ENCODE results near the gene KAT7. TPM values are rescaled to one million over a fixed set of nuclear protein-coding genes. Genes with fewer than 3 reads are reported as not detected.

The KAT7 gene
- total and polyA plus RNA-seq, 2 of the 8 experiments (the other 6 are each of a cell fraction or from before 2014, with no cell fraction given), result 90.9 to 139 TPM

DNA sequence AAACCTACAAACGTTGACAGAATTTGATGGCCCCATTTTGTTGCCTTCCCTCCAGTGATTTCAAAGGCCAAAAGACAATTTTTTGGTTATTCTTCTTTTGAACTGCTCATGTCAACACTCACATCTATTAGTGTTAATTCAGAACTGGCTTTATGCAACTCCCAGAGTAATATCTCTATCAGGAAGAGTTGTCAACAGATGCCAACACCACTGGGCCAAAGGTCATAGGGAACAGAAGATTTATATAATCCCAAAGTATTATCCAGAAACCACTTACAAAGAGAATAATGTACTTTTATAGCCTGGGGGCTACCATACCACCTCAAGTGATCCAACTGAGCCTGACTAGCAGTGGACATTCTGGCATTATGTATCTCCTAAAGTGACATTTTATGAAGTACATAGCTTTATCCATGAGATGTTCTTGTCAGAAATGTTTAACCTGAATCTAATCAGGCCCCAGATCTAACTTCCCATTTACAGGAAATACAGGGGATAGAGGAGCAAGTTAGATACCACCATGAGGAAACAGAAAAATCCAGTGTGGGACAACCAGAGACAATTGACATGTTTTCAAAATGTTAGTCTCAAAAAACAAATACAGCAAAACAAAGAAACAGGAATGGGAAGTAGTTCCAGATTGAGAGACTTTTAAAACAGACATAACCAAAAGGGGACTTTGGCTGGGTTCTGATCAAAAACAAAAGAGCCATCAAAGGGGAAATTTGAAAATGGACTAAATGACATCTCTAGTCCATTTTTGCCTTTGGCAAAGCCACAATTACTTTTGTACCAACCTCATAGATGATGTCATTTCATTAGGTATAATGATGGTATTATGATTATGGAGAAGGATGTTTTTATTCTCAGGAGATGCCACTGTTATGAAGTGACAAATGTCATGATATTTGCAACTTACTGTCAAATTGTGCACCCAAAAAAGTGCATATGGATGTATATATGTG, 43.0 kb upstream of the KAT7 start:
- Histone ChIP-seq H3K9ac (replicated peaks in 1 of 4; ENCODE audit: extremely low read depth in 1 of 4, low read depth in 3 of 4, low read length in 3 of 4) (no peak overlapping the region), H2BK120ac (replicated peaks; ENCODE audit: low read depth, low read length) (no peak overlapping the region), H2AK5ac (ENCODE audit: low read depth, low read length) (no peak overlapping the region), H3K4me1 (replicated peaks in 1 of 4; ENCODE audit: control insufficient read depth in 3 of 4, insufficient read depth in 4 of 4, low read length in 3 of 4) (peaks cover 0 to 2% (median 0%) of the 10 kb centered on the region in 4 experiments; a peak in 1 of 7 replicates), H4K8ac (ENCODE audit: extremely low read depth, insufficient read depth, low read length) (no peak overlapping the region), H3K14ac (ENCODE audit: insufficient read length) (no peak overlapping the region), H3K79me2 (ENCODE audit: control insufficient read depth in 1 of 2, insufficient read depth in 2 of 2, low read length in 2 of 2) (peaks cover 0 to 36% of the 10 kb centered on the region in 2 experiments; a peak in 3 of 4 replicates), H3K4me3 (ENCODE audit: extremely low read depth in 1 of 4, insufficient read depth in 2 of 4, low read depth in 3 of 4, low read length in 4 of 4) (no peak overlapping the region), H3K56ac (replicated peaks; ENCODE audit: insufficient read length, low read depth, low read length) (no peak overlapping the region), H4K20me1 (replicated peaks in 1 of 2; ENCODE audit: control insufficient read depth in 1 of 2, insufficient read depth in 2 of 2, low read length in 2 of 2) (peaks cover 2 to 12% of the 10 kb centered on the region in 2 experiments), H2BK12ac (ENCODE audit: low read depth, low read length) (no peak overlapping the region), H3K18ac (ENCODE audit: extremely low read depth, low read length) (no peak overlapping the region), H3K27ac (ENCODE audit: low read depth, low read length) (no peak overlapping the region), H3K79me1 (ENCODE audit: low read depth, low read length) (peaks cover 2% of the 10 kb centered on the region; the same call in 1 of the 2 replicates), H2BK20ac (ENCODE audit: low read length) (no peak overlapping the region), H3K36me3 (ENCODE audit: control insufficient read depth in 2 of 4, insufficient read depth in 4 of 4, low read length in 3 of 4) (peaks cover 0 to 4% (median 0%) of the 10 kb centered on the region in 4 experiments; a peak in 3 of 8 replicates), H3K23me2 (ENCODE audit: low read depth, low read length) (no peaks in the 10 kb centered on the region), H3K27me3 (replicated peaks in 1 of 4; ENCODE audit: control insufficient read depth in 3 of 4, extremely low read depth in 1 of 4, insufficient read depth in 3 of 4, low read length in 3 of 4) (no peaks in the 10 kb centered on the region), H4K5ac (ENCODE audit: insufficient read length, low read depth, low read length) (no peak overlapping the region), H2AFZ (ENCODE audit: low read length) (no peak overlapping the region), H3K9me3 (ENCODE audit: insufficient read depth in 2 of 2, low read depth in 1 of 2, low read length in 1 of 2) (no peaks in the 10 kb centered on the region), H3K4me2 (ENCODE audit: insufficient read depth in 1 of 2, low read depth in 2 of 2, low read length in 2 of 2) (no peak overlapping the region), H2BK5ac (ENCODE audit: low read depth, low read length) (no peak overlapping the region), H3K23ac (ENCODE audit: insufficient read length) (no peak overlapping the region), H3K4ac (replicated peaks; ENCODE audit: insufficient read length, low read depth, low read length) (no peak overlapping the region), H2BK15ac (ENCODE audit: low read length) (no peak overlapping the region), H4K91ac (replicated peaks; ENCODE audit: insufficient read length, low read length) (no peak overlapping the region)
- POLR2A ChIA-PET (ENCODE audit: partially characterized antibody), result interaction anchor here (0.9 to 1.3 kb wide), 2 partner anchors 16 to 19 kb away, joined by 3 to 4 read pairs; partner anchors contain the start of gene FAM117A
- WGBS, 2 experiments (ENCODE audit: extremely low coverage in 1 of 2, insufficient coverage in 1 of 2, insufficient read length in 1 of 2, insufficient replicate concordance in 2 of 2, low coverage in 1 of 2, low lambda C conversion rate in 2 of 2, missing lambda C conversion rate in 1 of 2), result 90% methylated on average over 1 of the region's 1 CpG; no CpG with 5 or more reads in 1 of the 2 experiments
- DNase-seq (ENCODE audit: low read depth in 1 of 2, low spot score in 2 of 2) (no peak), FAIRE-seq (no peak)
- CTCF ChIA-PET (ENCODE audit: partially characterized antibody), result no interaction called here
- TF ChIP-seq SRF (IDR thresholded peaks at IDR 0.05; ENCODE audit: low read depth, low read length) (no peak), TAF1 (IDR thresholded peaks at IDR 0.05; ENCODE audit: low read depth, low read length) (no peak), EGR1 (IDR thresholded peaks at IDR 0.05; ENCODE audit: borderline replicate concordance, low read depth, low read length) (no peak), YY1 (IDR thresholded peaks at IDR 0.05; ENCODE audit: low read depth, low read length) (no peak), RXRA (IDR thresholded peaks at IDR 0.05; ENCODE audit: insufficient read depth, low read depth, low read length) (no peak), JUN (IDR thresholded peaks at IDR 0.05; ENCODE audit: low read depth, low read length) (no peak), NANOG (IDR thresholded peaks at IDR 0.05; ENCODE audit: insufficient read depth, low read depth, low read length, poor library complexity, severe bottlenecking) (no peak), HDAC6 (IDR thresholded peaks at IDR 0.05; ENCODE audit: low read depth, low read length) (no peak)

All from H1 (cell line).